GM21515 (cell line): ENCODE data around the gene RHEBL1.

Experiments used
- ATAC-seq: cut with Tn5 transposase; IDR thresholded peaks from one replicate; pipeline ENCODE4 v1.9.1; 2021; ENCODE audit not compliant: unreplicated experiment

The RHEBL1 gene

GRCh38 chr12:49055092-49055491 is 14.7 kb downstream of the RHEBL1 start:
- ATAC-seq, result no peak

DNA sequence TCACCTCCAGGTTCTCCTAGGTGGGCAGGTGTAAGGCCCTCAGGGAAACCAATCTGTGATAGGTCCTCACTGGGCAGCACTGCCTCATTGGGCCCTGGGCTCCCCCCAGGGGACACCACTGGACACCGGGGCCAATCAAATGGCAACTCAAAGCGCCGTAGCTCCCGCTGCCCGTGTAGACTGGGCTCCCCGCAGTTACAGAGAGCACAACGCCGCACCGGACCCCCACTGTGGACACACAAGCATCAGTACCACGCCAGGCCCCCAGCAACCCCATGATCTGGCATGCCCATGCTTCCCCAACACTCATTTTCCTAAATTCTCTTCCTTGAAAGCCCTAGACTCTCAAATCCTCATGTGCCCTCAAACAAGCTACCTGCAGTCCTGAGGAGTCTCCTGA is 15.3 kb downstream of the RHEBL1 start:
- no peak for ATAC-seq

GRCh38 chr12:49054096-49054495 is 15.7 kb downstream of the RHEBL1 start:
- ATAC-seq, result no peak

- no peak for ATAC-seq
These were observed 17.1 kb downstream of the RHEBL1 start for GRCh38 chr12:49052451-49053208.

GRCh38 chr12:49051777-49052438 is 17.9 kb downstream of the RHEBL1 start:
- no peak for ATAC-seq

DNA sequence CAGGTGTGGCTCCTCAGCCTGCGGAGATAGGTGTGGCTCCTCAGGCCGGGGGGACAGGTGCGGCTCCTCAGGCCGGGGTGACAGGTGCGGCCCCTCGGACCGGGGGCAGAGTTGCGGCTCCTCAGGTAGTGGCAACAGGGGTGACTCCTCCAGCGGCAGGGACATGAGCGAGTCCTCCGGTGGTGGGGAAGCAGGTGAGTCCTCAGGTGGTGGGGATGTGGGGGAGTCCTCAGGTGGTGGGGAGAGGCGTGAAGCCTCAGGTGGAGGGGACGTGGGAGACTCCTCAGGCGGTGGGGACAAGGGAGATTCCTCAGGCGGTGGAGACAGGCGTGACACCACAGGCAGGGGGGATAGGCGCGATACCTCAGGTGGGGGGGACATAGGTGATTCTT is 18.4 kb downstream of the RHEBL1 start:
- ATAC-seq, result no peak

- no peak for ATAC-seq
These were observed 19.0 kb downstream of the RHEBL1 start for GRCh38 chr12:49050507-49051372.

- ATAC-seq, result no peak
These were observed 20.1 kb downstream of the RHEBL1 start for GRCh38 chr12:49049566-49050224.

DNA sequence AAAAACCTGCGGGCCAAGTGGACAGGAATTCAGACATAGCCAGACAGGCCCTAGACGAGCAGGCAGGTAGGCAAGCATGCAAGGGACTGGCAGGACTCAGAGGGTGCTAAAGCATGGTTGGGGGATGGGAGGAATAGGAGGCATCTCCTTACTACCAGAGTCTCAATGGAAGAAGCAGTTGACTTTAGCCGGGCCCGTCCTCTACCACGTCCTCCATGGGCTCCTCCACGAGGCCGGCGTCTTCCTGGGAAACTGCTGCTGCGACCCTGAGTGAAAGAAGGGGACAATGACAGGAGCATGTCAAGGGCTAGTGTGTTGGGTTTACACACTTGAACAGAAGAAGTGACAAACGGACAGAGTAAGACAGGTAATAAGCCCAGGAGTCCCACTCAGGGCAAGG is 20.8 kb downstream of the RHEBL1 start:
- ATAC-seq, result no peak

- ATAC-seq, result no peak
These were observed 23.5 kb downstream of the RHEBL1 start for GRCh38 chr12:49046129-49046895.

GRCh38 chr12:49044660-49045059 is 25.1 kb downstream of the RHEBL1 start:
- no peak for ATAC-seq

DNA sequence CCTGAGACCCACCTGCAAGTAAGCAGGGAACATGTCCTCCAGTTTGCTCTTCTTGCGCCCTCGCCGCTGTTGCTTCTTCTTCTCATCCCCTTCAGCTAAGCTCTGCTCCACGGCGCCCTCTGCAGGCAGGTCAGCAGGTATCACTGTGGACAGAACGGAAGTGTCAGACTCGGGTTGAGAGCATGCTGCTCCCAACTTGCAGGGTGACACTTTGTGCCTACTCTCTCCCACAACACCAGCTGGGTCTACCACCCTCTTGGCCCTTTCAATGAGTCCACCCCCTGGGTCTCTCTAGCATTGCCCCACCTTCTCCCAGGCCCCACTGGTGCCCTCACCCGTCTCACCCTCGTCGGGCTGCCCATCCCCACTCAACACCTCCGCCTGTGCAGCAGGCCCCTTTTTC is 25.9 kb downstream of the RHEBL1 start:
- no peak for ATAC-seq

GRCh38 chr12:49043241-49043640 is 26.5 kb downstream of the RHEBL1 start:
- ATAC-seq, result no peak

GRCh38 chr12:49041881-49042484 is 27.8 kb downstream of the RHEBL1 start:
- no peak for ATAC-seq

- ATAC-seq, result no peak
These were observed 28.5 kb downstream of the RHEBL1 start for GRCh38 chr12:49041036-49041880.

DNA sequence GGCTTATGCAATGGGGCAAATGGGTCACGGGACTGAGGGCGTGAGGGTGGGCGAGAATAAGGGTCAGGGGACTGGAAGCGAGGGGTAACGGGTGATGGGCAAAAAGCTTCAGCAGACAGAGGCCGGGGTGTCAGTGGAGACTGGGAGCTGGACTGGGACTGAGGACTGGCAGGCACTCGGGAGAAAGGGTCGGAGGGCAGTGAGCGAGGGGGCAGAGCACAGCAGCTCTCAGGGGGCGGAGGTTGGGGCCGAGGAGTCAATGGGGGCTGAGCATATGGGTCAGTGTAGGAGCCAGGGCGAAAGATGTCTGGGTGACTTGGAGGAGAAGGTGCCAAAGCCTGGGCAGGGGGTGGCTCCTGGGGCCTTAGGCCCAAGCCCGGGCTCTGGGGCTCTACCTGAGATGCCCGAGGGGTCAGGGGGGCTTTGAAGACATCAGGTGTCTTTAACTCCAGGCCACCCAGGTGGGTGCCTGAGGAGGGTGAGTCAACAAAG is 29.4 kb downstream of the RHEBL1 start:
- ATAC-seq, result no peak

- no peak for ATAC-seq
These were observed 30.1 kb downstream of the RHEBL1 start for GRCh38 chr12:49039421-49040363.
